Caco-2 (cell line): ENCODE data around the gene ZNF480. TPM values are rescaled to one million over a fixed set of nuclear protein-coding genes. Genes with fewer than 3 reads are reported as not detected.

ENCODE experiments used
- BruUV-seq: library from RNA; stranded (reverse); fragments of 400-500 nt; replicated peaks from 2 replicates; lab custom pipeline; 2021; lab: Mats Ljungman, UMichigan
- CTCF ChIA-PET: fragments of 300-600 bp; sonication (Branson Sonifier 250); formaldehyde crosslinking; loops from one replicate; lab custom pipeline; 2022; ENCODE audit warnings: antibody characterized with exemption; lab: Charles Lee
- POLR2A ChIA-PET: fragments of 300-600 bp; sonication (Branson Sonifier 250); formaldehyde crosslinking; loops from one replicate; lab custom pipeline; 2022; ENCODE audit warnings: antibody characterized with exemption; lab: Charles Lee
- DNase-seq, 2 experiments: peaks; one replicate each; pipeline versions ENCODE4 v3.0.0 to v3.0.0-alpha.2; 2020 to 2022
- H3K27me3 ChIP-seq: replicated peaks from 2 replicates; pipeline ENCODE4 v1.6.0; 2011; ENCODE audit warnings: low read length; ENCODE audit not compliant: control insufficient read depth, insufficient read depth
- H3K36me3 ChIP-seq: 2 replicates; pipeline ENCODE4 v1.5.1; 2011; ENCODE audit warnings: low read length; ENCODE audit not compliant: control insufficient read depth, insufficient read depth
- H3K4me1 ChIP-seq: fragments of 250-450 bp; sonication (Bioruptor Pico); 2 replicates; pipeline ENCODE4 v1.5.1; 2020; ENCODE audit warnings: mild to moderate bottlenecking
- H3K4me3 ChIP-seq: 2 replicates; pipeline ENCODE4 v1.5.1; 2011; ENCODE audit warnings: low read depth, mild to moderate bottlenecking, control low read depth, low read length
- H3K9me3 ChIP-seq: fragments of 250-450 bp; sonication (Bioruptor Pico); 2 replicates; pipeline ENCODE4 v1.5.1; 2020; ENCODE audit warnings: mild to moderate bottlenecking, moderate library complexity
- H3K27ac Mint-ChIP-seq: one replicate; pipeline ENCODE4 v1.8.0; 2022; ENCODE audit warnings: mixed read lengths; ENCODE audit not compliant: unreplicated experiment
- H3K27me3 Mint-ChIP-seq: one replicate; pipeline ENCODE4 v1.8.0; 2022; ENCODE audit warnings: mixed read lengths; ENCODE audit not compliant: insufficient read depth, unreplicated experiment
- H3K36me3 Mint-ChIP-seq: one replicate; pipeline ENCODE4 v1.8.0; 2022; ENCODE audit warnings: mild to moderate bottlenecking, mixed read lengths; ENCODE audit not compliant: insufficient read depth, unreplicated experiment
- H3K4me1 Mint-ChIP-seq: one replicate; pipeline ENCODE4 v1.8.0; 2022; ENCODE audit warnings: low read depth, mixed read lengths; ENCODE audit not compliant: unreplicated experiment
- H3K4me3 Mint-ChIP-seq: one replicate; pipeline ENCODE4 v1.8.0; 2022; ENCODE audit warnings: mild to moderate bottlenecking, moderate library complexity, mixed read lengths; ENCODE audit not compliant: unreplicated experiment
- H3K9me3 Mint-ChIP-seq: one replicate; pipeline ENCODE4 v1.8.0; 2022; ENCODE audit warnings: mixed read lengths; ENCODE audit not compliant: unreplicated experiment
- CTCF ChIP-seq, 2 experiments: fragments of 200-600 bp in 1 of 2; IDR thresholded peaks; 1 replicate in 1 of 2; 2 replicates in 1 of 2; pipeline versions ENCODE4 v1.5.1 to v1.8.0; 2011 to 2022; ENCODE audit warnings: antibody characterized with exemption in 1 of 2, control low read depth in 1 of 2, inconsistent platforms in 1 of 2, low read depth in 1 of 2, low read length in 1 of 2, mild to moderate bottlenecking in 1 of 2, moderate library complexity in 1 of 2; ENCODE audit not compliant: insufficient read depth in 1 of 2, severe bottlenecking in 1 of 2, unreplicated experiment in 1 of 2
- intact Hi-C: fragments of 100-400 bp; cut with micrococcal nuclease; formaldehyde crosslinking; loops from one replicate; pipeline ENCODE4 v1.10.0; 2022; ENCODE audit not compliant: unreplicated experiment
- total RNA-seq: library from RNA; stranded (reverse); gene quantifications from 2 replicates; pipeline ENCODE4 v1.2.3, GENCODE V29; 2022

The ZNF480 gene
- total RNA-seq, 1 experiment from 2014 or later: 17.7 TPM

- H3K36me3 ChIP-seq: peaks cover 3% of the 10 kb centered on the region
- no peak overlapping the region for H3K4me3 ChIP-seq
- H3K4me1 ChIP-seq: no peaks in the 10 kb centered on the region; the same call in 1 of the 2 replicates
- H3K4me1 Mint-ChIP-seq: peaks cover 11% of the 10 kb centered on the region
- H3K9me3 ChIP-seq: peaks cover 11% of the 10 kb centered on the region
- no peaks in the 10 kb centered on the region for H3K27me3 Mint-ChIP-seq
- intact Hi-C loops: no loop called here
- ChIA-PET POLR2A (no interaction called here), CTCF (no interaction called here)
- no peak overlapping the region for H3K4me3 Mint-ChIP-seq
- BruUV-seq: no TSS peak
- no peak for TF ChIP-seq CTCF (IDR thresholded peaks at IDR 0.05; ENCODE audit: insufficient read depth in 1 of 2, low read depth in 1 of 2, low read length in 1 of 2, severe bottlenecking in 1 of 2, unreplicated experiment in 1 of 2)
- no peaks in the 10 kb centered on the region for H3K27me3 ChIP-seq
- peaks cover 69% of the 10 kb centered on the region for H3K36me3 Mint-ChIP-seq
- no peak overlapping the region for H3K27ac Mint-ChIP-seq
- H3K9me3 Mint-ChIP-seq: peaks cover 58% of the 10 kb centered on the region
- no peak for DNase-seq
These were observed 22.8 kb upstream of the ZNF480 start for GRCh38 chr19:52274191-52274590.

GRCh38 chr19:52275988-52276387, 21.0 kb upstream of the ZNF480 start:
- intact Hi-C loops: no loop called here
- peaks cover 13% of the 10 kb centered on the region for H3K9me3 ChIP-seq
- no peak overlapping the region for H3K4me3 Mint-ChIP-seq
- peaks cover 54% of the 10 kb centered on the region for H3K36me3 Mint-ChIP-seq
- no peaks in the 10 kb centered on the region for H3K27me3 Mint-ChIP-seq
- H3K27me3 ChIP-seq: no peaks in the 10 kb centered on the region
- no peak for TF ChIP-seq CTCF (IDR thresholded peaks at IDR 0.05; ENCODE audit: insufficient read depth in 1 of 2, low read depth in 1 of 2, low read length in 1 of 2, severe bottlenecking in 1 of 2, unreplicated experiment in 1 of 2)
- ChIA-PET POLR2A (no interaction called here), CTCF (no interaction called here)
- H3K9me3 Mint-ChIP-seq: peaks cover 55% of the 10 kb centered on the region
- BruUV-seq: no TSS peak
- peaks cover 3% of the 10 kb centered on the region for H3K36me3 ChIP-seq
- DNase-seq: no peak
- H3K4me1 ChIP-seq: no peaks in the 10 kb centered on the region; the same call in 1 of the 2 replicates
- H3K4me3 ChIP-seq: no peak overlapping the region
- no peak overlapping the region for H3K27ac Mint-ChIP-seq
- H3K4me1 Mint-ChIP-seq: no peaks in the 10 kb centered on the region

GRCh38 chr19:52277471-52277870, 19.5 kb upstream of the ZNF480 start:
- H3K4me1 ChIP-seq: no peaks in the 10 kb centered on the region; the same call in 1 of the 2 replicates
- Mint-ChIP-seq H3K27me3 (no peaks in the 10 kb centered on the region), H3K4me1 (no peaks in the 10 kb centered on the region), H3K4me3 (no peak overlapping the region), H3K9me3 (peaks cover 44% of the 10 kb centered on the region), H3K27ac (no peak overlapping the region), H3K36me3 (peaks cover 46% of the 10 kb centered on the region)
- no peak overlapping the region for H3K4me3 ChIP-seq
- peaks cover 2% of the 10 kb centered on the region; the same call in 1 of the 2 replicates for H3K36me3 ChIP-seq
- ChIA-PET CTCF (no interaction called here), POLR2A (no interaction called here)
- H3K9me3 ChIP-seq: peaks cover 13% of the 10 kb centered on the region
- TF ChIP-seq CTCF (IDR thresholded peaks at IDR 0.05; ENCODE audit: insufficient read depth in 1 of 2, low read depth in 1 of 2, low read length in 1 of 2, severe bottlenecking in 1 of 2, unreplicated experiment in 1 of 2): no peak
- DNase-seq: no peak
- H3K27me3 ChIP-seq: no peaks in the 10 kb centered on the region
- no TSS peak for BruUV-seq
- intact Hi-C loops: no loop called here
